ENCODE results near the gene CAMK2B.

DNA sequence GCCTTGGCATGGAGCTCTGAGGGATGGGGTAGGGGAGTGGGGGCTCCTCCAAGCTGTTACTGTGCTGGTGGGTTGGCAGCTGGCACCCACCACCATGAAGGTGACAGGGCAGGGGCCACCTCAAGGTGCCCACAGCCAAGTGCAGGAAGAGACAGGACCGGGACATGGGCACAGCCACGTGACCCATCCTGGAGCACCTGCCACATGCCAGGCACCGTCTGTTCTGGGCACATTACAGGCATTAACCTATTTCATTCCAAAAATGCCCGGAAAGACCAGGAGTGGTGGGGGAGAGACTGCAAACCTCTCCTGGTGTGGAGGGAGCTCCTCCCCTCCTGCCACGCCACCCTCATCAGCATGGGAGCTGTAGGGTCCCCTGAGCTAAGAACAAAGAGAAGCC lies 56.7 kb downstream of the CAMK2B start:
- TF ChIP-seq CTCF (IDR thresholded peaks at IDR 0.05): no peak
- no peak for TF ChIP-seq POLR2A (IDR thresholded peaks at IDR 0.05)
